KMS-11 (cell line): Measurements from ENCODE around the gene GZMM.

Experiments used
- H2AFZ ChIP-seq: fragments of 200-600 bp; sonication (generic); 2 replicates; pipeline ENCODE4 v1.6.1; 2016; ENCODE audit warnings: antibody characterized with exemption, mixed run types, low read depth
- H3K27ac ChIP-seq: fragments of 200-600 bp; sonication (generic); 2 replicates; pipeline ENCODE4 v1.6.1; 2016; ENCODE audit warnings: mild to moderate bottlenecking, mixed run types
- H3K27me3 ChIP-seq: fragments of 200-600 bp; sonication (generic); 2 replicates; pipeline ENCODE4 v1.6.1; 2017; ENCODE audit warnings: mild to moderate bottlenecking, low read depth, mixed run types, moderate library complexity; ENCODE audit not compliant: insufficient read depth
- H3K36me3 ChIP-seq: fragments of 200-600 bp; sonication (generic); 2 replicates; pipeline ENCODE4 v1.6.1; 2017; ENCODE audit warnings: mild to moderate bottlenecking, mixed run types; ENCODE audit not compliant: insufficient read depth
- H3K4me1 ChIP-seq: fragments of 200-600 bp; sonication (generic); 2 replicates; pipeline ENCODE4 v1.6.1; 2016; ENCODE audit warnings: mild to moderate bottlenecking, low read depth, mixed run types; ENCODE audit not compliant: poor library complexity, severe bottlenecking
- H3K4me2 ChIP-seq: fragments of 200-600 bp; sonication (generic); 2 replicates; pipeline ENCODE4 v1.7.0; 2016; ENCODE audit warnings: mild to moderate bottlenecking, mixed run types
- H3K4me3 ChIP-seq: fragments of 200-600 bp; sonication (generic); IDR thresholded peaks from 2 replicates; pipeline ENCODE4 v1.6.1; 2017; ENCODE audit warnings: low read depth, low read length, mixed read lengths; ENCODE audit not compliant: insufficient read depth
- H3K79me2 ChIP-seq: fragments of 200-600 bp; sonication (generic); 2 replicates; pipeline ENCODE4 v1.6.1; 2016; ENCODE audit warnings: low read depth, mixed run types; ENCODE audit not compliant: insufficient read depth
- H3K9ac ChIP-seq: fragments of 200-600 bp; sonication (generic); 2 replicates; pipeline ENCODE4 v1.6.1; 2016; ENCODE audit warnings: mild to moderate bottlenecking, mixed run types
- H4K20me1 ChIP-seq: fragments of 200-600 bp; sonication (generic); 2 replicates; pipeline ENCODE4 v1.6.1; 2016; ENCODE audit warnings: mild to moderate bottlenecking, mixed run types; ENCODE audit not compliant: insufficient read depth
- TF ChIP-seq, protein P1 (sequence below): fragments of 200-600 bp; sonication (generic); conservative IDR thresholded peaks from 2 replicates; pipeline ENCODE4 v1.6.1; 2017; ENCODE audit warnings: low read depth, mild to moderate bottlenecking, antibody characterized with exemption, low read length, moderate library complexity, mixed read lengths

The GZMM gene

DNA sequence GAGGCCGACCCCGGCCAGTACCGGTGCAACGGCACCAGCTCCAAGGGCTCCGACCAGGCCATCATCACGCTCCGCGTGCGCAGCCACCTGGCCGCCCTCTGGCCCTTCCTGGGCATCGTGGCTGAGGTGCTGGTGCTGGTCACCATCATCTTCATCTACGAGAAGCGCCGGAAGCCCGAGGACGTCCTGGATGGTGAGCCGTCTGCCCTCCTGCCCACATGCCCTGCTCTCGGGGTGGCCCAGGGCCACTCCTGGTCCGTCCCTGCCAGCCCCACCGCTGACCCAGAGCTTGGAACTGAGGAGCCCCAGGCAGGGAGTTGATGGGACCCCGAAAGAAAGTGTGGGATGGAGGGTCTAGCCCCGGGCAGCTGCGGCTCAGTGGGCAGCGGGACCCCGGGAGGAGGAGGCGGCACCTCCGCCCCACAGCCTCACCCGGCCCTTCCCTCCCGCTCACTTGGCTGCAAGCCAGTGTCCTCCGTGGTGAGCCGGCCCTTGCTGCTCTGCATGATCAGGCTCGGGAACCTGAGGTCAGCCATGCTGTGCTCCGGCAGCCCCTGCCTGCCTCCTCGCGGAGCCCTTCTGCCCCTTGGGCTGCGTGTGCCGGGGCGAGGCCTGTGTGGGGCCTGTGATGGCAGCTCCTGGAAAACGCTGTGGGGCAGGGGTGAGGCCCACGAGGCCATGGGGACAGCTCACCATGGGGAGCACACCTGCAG is 37.7 kb downstream of the GZMM start:
- Histone ChIP-seq H2AFZ (no peak overlapping the region), H3K4me1 (no peaks in the 10 kb centered on the region), H3K36me3 (no peaks in the 10 kb centered on the region), H3K27me3 (no peaks in the 10 kb centered on the region), H3K79me2 (peaks cover 21% of the 10 kb centered on the region; the same call in 1 of the 2 replicates), H4K20me1 (no peaks in the 10 kb centered on the region), H3K4me3 (no peak overlapping the region), H3K27ac (no peak overlapping the region), H3K4me2 (no peak overlapping the region), H3K9ac (no peak overlapping the region)
- TF ChIP-seq, protein P1, sequence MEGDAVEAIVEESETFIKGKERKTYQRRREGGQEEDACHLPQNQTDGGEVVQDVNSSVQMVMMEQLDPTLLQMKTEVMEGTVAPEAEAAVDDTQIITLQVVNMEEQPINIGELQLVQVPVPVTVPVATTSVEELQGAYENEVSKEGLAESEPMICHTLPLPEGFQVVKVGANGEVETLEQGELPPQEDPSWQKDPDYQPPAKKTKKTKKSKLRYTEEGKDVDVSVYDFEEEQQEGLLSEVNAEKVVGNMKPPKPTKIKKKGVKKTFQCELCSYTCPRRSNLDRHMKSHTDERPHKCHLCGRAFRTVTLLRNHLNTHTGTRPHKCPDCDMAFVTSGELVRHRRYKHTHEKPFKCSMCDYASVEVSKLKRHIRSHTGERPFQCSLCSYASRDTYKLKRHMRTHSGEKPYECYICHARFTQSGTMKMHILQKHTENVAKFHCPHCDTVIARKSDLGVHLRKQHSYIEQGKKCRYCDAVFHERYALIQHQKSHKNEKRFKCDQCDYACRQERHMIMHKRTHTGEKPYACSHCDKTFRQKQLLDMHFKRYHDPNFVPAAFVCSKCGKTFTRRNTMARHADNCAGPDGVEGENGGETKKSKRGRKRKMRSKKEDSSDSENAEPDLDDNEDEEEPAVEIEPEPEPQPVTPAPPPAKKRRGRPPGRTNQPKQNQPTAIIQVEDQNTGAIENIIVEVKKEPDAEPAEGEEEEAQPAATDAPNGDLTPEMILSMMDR: no peak

GRCh38 chr19:582497-583197 is 38.8 kb downstream of the GZMM start:
- no peaks in the 10 kb centered on the region for H4K20me1 ChIP-seq
- no peak overlapping the region for H3K27ac ChIP-seq

GRCh38 chr19:583198-583967 is 39.5 kb downstream of the GZMM start:
- Histone ChIP-seq H3K27me3 (peaks cover 9% of the 10 kb centered on the region; the same call in 1 of the 2 replicates), H3K4me2 (no peak overlapping the region), H3K27ac (no peak overlapping the region), H3K9ac (no peak overlapping the region), H3K4me3 (no peak overlapping the region), H3K79me2 (peaks cover 5% of the 10 kb centered on the region; the same call in 1 of the 2 replicates), H3K4me1 (peaks cover 6% of the 10 kb centered on the region), H2AFZ (no peak overlapping the region), H4K20me1 (no peaks in the 10 kb centered on the region), H3K36me3 (no peaks in the 10 kb centered on the region)
- TF ChIP-seq, protein P1: no peak

More at GRCh38 chr19:582497-583197, 38.8 kb downstream of the GZMM start:
- Histone ChIP-seq H3K4me2 (no peak overlapping the region), H3K4me1 (no peaks in the 10 kb centered on the region), H2AFZ (no peak overlapping the region), H3K79me2 (peaks cover 10% of the 10 kb centered on the region; the same call in 1 of the 2 replicates), H3K36me3 (no peaks in the 10 kb centered on the region), H3K9ac (no peak overlapping the region), H3K27me3 (0 out of 2 replicates have a peak, but pooled peaks cover 4% of the 10 kb centered on the region), H3K4me3 (no peak overlapping the region)
- TF ChIP-seq, protein P1: no peak

DNA sequence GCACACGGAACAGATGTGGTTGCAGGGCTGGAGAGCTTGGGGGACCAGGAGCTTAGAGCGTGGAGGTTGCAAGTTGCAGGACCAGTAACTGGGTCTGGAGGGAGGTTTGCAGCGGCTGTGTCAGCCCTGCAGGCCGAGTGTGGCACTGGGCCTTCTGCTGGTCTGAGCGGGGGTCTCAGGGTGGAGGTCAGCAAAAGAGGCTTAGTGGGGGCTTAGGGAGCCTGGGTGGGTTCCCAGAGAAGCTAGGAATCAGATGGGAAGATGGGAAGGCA is 40.1 kb downstream of the GZMM start:
- Histone ChIP-seq H3K4me2 (no peak overlapping the region), H3K9ac (no peak overlapping the region), H3K27me3 (peaks cover 13% of the 10 kb centered on the region; the same call in 1 of the 2 replicates), H3K27ac (no peak overlapping the region), H3K4me1 (peaks cover 10% of the 10 kb centered on the region), H3K36me3 (no peaks in the 10 kb centered on the region), H2AFZ (no peak overlapping the region), H3K79me2 (peaks cover 4% of the 10 kb centered on the region; the same call in 1 of the 2 replicates), H3K4me3 (no peak overlapping the region), H4K20me1 (no peaks in the 10 kb centered on the region)
- TF ChIP-seq, protein P1: no peak
